K562 (cell line): ENCODE data around the gene PAF1. TPM values are rescaled to one million over a fixed set of nuclear protein-coding genes. Genes with fewer than 3 reads are reported as not detected.
A peak's percentile ranks its signal among the peaks of the same experiment; 100 is the strongest.

Experiments
- BRD9 ChIP-seq: fragments of 450-650 bp; IDR thresholded peaks from 2 replicates; pipeline ENCODE4 v1.6.1; 2018; ENCODE audit warnings: low read depth; ENCODE audit not compliant: partially characterized antibody
- CHCHD3 ChIP-seq: fragments of 250-450 bp; sonication (Bioruptor Pico); IDR thresholded peaks from 2 replicates; pipeline ENCODE4 v2.1.2; 2022; ENCODE audit warnings: mild to moderate bottlenecking
- FOXP1 ChIP-seq: sonication (generic); formaldehyde crosslinking; IDR thresholded peaks from 2 replicates; pipeline ENCODE4 v1.8.0; 2022; ENCODE audit warnings: mild to moderate bottlenecking, missing genetic modification reagents
- HDAC1 ChIP-seq, 2 experiments: fragments of 450-650 bp; IDR thresholded peaks; 2 replicates each; pipeline ENCODE4 v1.6.1; 2016 to 2017; ENCODE audit warnings: inconsistent platforms in 1 of 2, mild to moderate bottlenecking in 1 of 2, moderate library complexity in 1 of 2
- HDAC8 ChIP-seq: fragments of 450-650 bp; IDR thresholded peaks from 2 replicates; pipeline ENCODE4 v1.6.1; 2016; ENCODE audit warnings: mild to moderate bottlenecking, missing genetic modification characterization, moderate library complexity, missing compliant biosample characterization
- JUN ChIP-seq, 2 experiments: sonication (generic) in 1 of 2; formaldehyde crosslinking in 1 of 2; IDR thresholded peaks; 2 replicates each; pipeline versions ENCODE4 v1.6.1 to v1.8.0; 2012 to 2022; ENCODE audit warnings: borderline replicate concordance in 2 of 2, mild to moderate bottlenecking in 2 of 2, improper control_type of control experiment in 1 of 2, low read depth in 1 of 2, low read length in 1 of 2, missing genetic modification reagents in 1 of 2
- NCOR1 ChIP-seq: fragments of 450-650 bp; IDR thresholded peaks from 2 replicates; pipeline ENCODE4 v1.6.1; 2016; ENCODE audit warnings: mild to moderate bottlenecking, moderate library complexity
- PHF8 ChIP-seq: fragments of 200-600 bp; sonication (generic); IDR thresholded peaks from 2 replicates; pipeline ENCODE4 v1.6.1; 2012; ENCODE audit warnings: mixed run types, mild to moderate bottlenecking, inconsistent platforms, low read length, moderate library complexity, borderline replicate concordance
- RBFOX2 ChIP-seq: fragments of 200-400 bp; formaldehyde crosslinking; IDR thresholded peaks from 2 replicates; pipeline ENCODE4 v1.6.1; 2017; ENCODE audit warnings: low read depth, mild to moderate bottlenecking, low read length, moderate library complexity
- SMARCA5 ChIP-seq: fragments of 450-650 bp; IDR thresholded peaks from 2 replicates; pipeline ENCODE4 v1.6.1; 2016
- XRCC5 ChIP-seq: fragments of 200-400 bp; formaldehyde crosslinking; IDR thresholded peaks from 2 replicates; pipeline ENCODE4 v1.6.1; 2017; ENCODE audit warnings: low read depth, mild to moderate bottlenecking, low read length
- ZEB2 ChIP-seq: fragments of 450-650 bp; IDR thresholded peaks from 2 replicates; pipeline ENCODE4 v1.6.1; 2016
- ZFX ChIP-seq: sonication (generic); formaldehyde crosslinking; IDR thresholded peaks from 2 replicates; pipeline ENCODE4 v1.8.0; 2022; ENCODE audit warnings: mild to moderate bottlenecking, missing genetic modification reagents, moderate library complexity
- ZNF165 ChIP-seq: fragments of 250-450 bp; sonication (Bioruptor Pico); IDR thresholded peaks from 2 replicates; pipeline ENCODE4 v1.4.0; 2020; ENCODE audit warnings: borderline replicate concordance
- ZNF282 ChIP-seq: sonication (generic); formaldehyde crosslinking; IDR thresholded peaks from 2 replicates; pipeline ENCODE4 v1.8.1; 2023; ENCODE audit warnings: missing genetic modification reagents
- polyA plus RNA-seq, 8 experiments: library from polyadenylated mRNA; depleted of rRNA in 4 of 8; stranded (reverse) in 5 of 8; unstranded in 3 of 8; fragments of >200 nt; fragmentation: Nextera tagmentation in 2 of 8; fragmentation: Illumina TruSeq in 1 of 8; extraction: Ambion mirVana in 2 of 8; extraction: Trizol in 1 of 8; gene quantifications; 2 replicates each; pipeline versions ENCODE4 v1.2.1 to v1.2.3, GENCODE V29; 2011 to 2014; ENCODE audit warnings: inconsistent platforms in 1 of 8, missing spikeins in 1 of 8
- total RNA-seq, 7 experiments: library from RNA; depleted of rRNA in 6 of 7; stranded (reverse); fragments of >200 nt in 6 of 7; fragmentation: Illumina TruSeq in 2 of 7; extraction: Trizol in 2 of 7; gene quantifications; 2 replicates each; pipeline versions ENCODE4 v1.2.1 to v1.2.3, GENCODE V29; 2011 to 2021; ENCODE audit warnings: low replicate concordance in 1 of 7
- TF ChIP-seq, protein P1 (sequence below), 3 experiments: IDR thresholded peaks in 2 of 3; conservative IDR thresholded peaks in 1 of 3; 2 replicates each; pipeline ENCODE4 v1.5.1; 2011 to 2012; ENCODE audit warnings: low read length in 3 of 3, mild to moderate bottlenecking in 3 of 3, control low read depth in 2 of 3, improper control_type of control experiment in 1 of 3, inconsistent platforms in 1 of 3, low read depth in 1 of 3, mixed read lengths in 1 of 3, moderate library complexity in 1 of 3; ENCODE audit not compliant: insufficient read depth in 2 of 3
- TF ChIP-seq, protein P2 (sequence below): fragments of 450-650 bp; IDR thresholded peaks from 2 replicates; pipeline ENCODE4 v1.6.1; 2016; ENCODE audit warnings: antibody characterized with exemption

PAF1 gene
- total and polyA plus RNA-seq, 9 of the 15 experiments (the other 6 are each of a cell fraction or from before 2014, with no cell fraction given): 1.5 to 45.0 (median 33.8) TPM

DNA sequence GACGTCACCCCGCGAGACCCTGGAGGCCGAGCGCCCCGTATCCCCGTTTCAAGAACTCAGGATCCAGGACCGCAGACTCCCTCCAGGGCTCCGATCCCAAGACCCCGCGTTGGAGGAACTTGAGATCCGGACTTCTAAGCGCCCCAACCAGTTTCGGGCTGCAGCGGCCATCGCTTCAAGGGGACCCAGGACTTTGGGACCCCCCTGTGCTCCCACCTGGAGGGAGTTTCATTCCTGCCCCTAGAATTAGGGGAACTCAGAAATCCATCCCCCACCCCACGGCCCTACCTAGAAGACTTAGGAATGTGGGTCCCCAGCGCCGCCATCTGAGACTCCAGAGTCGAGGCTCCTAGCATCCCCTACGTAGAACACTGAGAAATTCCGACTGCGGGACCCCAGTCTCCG, 22.0 kb upstream of the PAF1 start (continued):
- peak; percentile 39; the same call in 1 of the 2 replicates for TF ChIP-seq ZFX (CRISPR knock-in tag)
- TF ChIP-seq RBFOX2: peak; percentile 64
- TF ChIP-seq XRCC5: 0 out of 2 replicates have a peak, but pooled peaks have one; percentile 5
- 0 out of 2 replicates have a peak, but pooled peaks have one; percentile 39 for TF ChIP-seq ZNF282
- peak; percentile 29; the same call in 1 of the 2 replicates for TF ChIP-seq PHF8
- no peak for TF ChIP-seq CHCHD3 (CRISPR knock-in tag)
- 0 out of 4 replicates have a peak, but pooled peaks of 1 of the 2 experiments have one; percentile 6 for TF ChIP-seq HDAC1 (IDR thresholded peaks at IDR 0.05)
- TF ChIP-seq JUN (IDR thresholded peaks at IDR 0.05; ENCODE audit: borderline replicate concordance, low read depth, low read length): no peak
- 0 out of 2 replicates have a peak, but pooled peaks have one; percentile 38 for TF ChIP-seq JUN (CRISPR knock-in tag; IDR thresholded peaks at IDR 0.05; ENCODE audit: borderline replicate concordance)
- TF ChIP-seq FOXP1 (CRISPR knock-in tag): peak; percentile 75; the same call in 1 of the 2 replicates
- TF ChIP-seq, protein P1, sequence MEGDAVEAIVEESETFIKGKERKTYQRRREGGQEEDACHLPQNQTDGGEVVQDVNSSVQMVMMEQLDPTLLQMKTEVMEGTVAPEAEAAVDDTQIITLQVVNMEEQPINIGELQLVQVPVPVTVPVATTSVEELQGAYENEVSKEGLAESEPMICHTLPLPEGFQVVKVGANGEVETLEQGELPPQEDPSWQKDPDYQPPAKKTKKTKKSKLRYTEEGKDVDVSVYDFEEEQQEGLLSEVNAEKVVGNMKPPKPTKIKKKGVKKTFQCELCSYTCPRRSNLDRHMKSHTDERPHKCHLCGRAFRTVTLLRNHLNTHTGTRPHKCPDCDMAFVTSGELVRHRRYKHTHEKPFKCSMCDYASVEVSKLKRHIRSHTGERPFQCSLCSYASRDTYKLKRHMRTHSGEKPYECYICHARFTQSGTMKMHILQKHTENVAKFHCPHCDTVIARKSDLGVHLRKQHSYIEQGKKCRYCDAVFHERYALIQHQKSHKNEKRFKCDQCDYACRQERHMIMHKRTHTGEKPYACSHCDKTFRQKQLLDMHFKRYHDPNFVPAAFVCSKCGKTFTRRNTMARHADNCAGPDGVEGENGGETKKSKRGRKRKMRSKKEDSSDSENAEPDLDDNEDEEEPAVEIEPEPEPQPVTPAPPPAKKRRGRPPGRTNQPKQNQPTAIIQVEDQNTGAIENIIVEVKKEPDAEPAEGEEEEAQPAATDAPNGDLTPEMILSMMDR (IDR thresholded peaks at IDR 0.05 in 2 of 3, conservative IDR thresholded peaks at IDR 0.05 in 1 of 3; ENCODE audit: insufficient read depth in 2 of 3, low read depth in 1 of 3, low read length in 3 of 3): peak in 1 of 3 experiments; percentile 86; a peak in 1 of 6 replicates
- TF ChIP-seq, protein P2, sequence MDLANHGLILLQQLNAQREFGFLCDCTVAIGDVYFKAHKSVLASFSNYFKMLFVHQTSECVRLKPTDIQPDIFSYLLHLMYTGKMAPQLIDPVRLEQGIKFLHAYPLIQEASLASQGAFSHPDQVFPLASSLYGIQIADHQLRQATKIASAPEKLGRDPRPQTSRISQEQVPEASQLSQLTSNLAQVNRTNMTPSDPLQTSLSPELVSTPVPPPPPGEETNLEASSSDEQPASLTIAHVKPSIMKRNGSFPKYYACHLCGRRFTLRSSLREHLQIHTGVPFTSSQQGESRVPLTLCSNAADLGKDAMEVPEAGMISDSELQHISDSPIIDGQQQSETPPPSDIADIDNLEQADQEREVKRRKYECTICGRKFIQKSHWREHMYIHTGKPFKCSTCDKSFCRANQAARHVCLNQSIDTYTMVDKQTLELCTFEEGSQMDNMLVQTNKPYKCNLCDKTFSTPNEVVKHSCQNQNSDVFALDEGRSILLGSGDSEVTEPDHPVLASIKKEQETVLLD: 0 out of 2 replicates have a peak, but pooled peaks have one; percentile 10
- TF ChIP-seq ZEB2: 0 out of 2 replicates have a peak, but pooled peaks have one; percentile 31
- 0 out of 2 replicates have a peak, but pooled peaks have one; percentile 28 for TF ChIP-seq SMARCA5
- TF ChIP-seq HDAC8 (tag): no peak
- peak; percentile 6 for TF ChIP-seq BRD9
- 0 out of 2 replicates have a peak, but pooled peaks have one; percentile 45 for TF ChIP-seq ZNF165
- 0 out of 2 replicates have a peak, but pooled peaks have one; percentile 5 for TF ChIP-seq NCOR1
